GM18951 (cell line): Measurements from ENCODE around the gene RAB35.
"Not testable (repeated sequence)": the region's sequence is repeated elsewhere in the genome, so short reads cannot be mapped to it uniquely, and the experiment has no call there.

Source experiments
- POLR2A ChIP-seq: IDR thresholded peaks from 4 replicates; pipeline ENCODE4 v1.6.1; 2011; ENCODE audit warnings: mild to moderate bottlenecking; ENCODE audit not compliant: insufficient read length, insufficient read depth; ENCODE audit errors: extremely low read depth
- in situ Hi-C: fragments of 300-500 bp; cut with MboI; formaldehyde crosslinking; loops from one replicate; pipeline ENCODE4 v1.12.0; 2022; ENCODE audit warnings: low sequenced_read_pairs, mixed read lengths, inconsistent platforms; ENCODE audit not compliant: unreplicated experiment

The RAB35 gene

GRCh38 chr12:120064054-120064940, 52.3 kb downstream of the RAB35 start:
- in situ Hi-C loops, result no loop called here
- no peak for TF ChIP-seq POLR2A

- in situ Hi-C loops, result no loop called here
- TF ChIP-seq POLR2A, result no peak
Observed at GRCh38 chr12:120062976-120063579, 53.5 kb downstream of the RAB35 start.

GRCh38 chr12:120061575-120062214, 54.9 kb downstream of the RAB35 start:
- in situ Hi-C loops, result no loop called here
- TF ChIP-seq POLR2A, result no peak

GRCh38 chr12:120060717-120061116, 55.8 kb downstream of the RAB35 start:
- no peak for TF ChIP-seq POLR2A
- in situ Hi-C loops, result no loop called here

GRCh38 chr12:120060196-120060595, 56.4 kb downstream of the RAB35 start:
- no peak for TF ChIP-seq POLR2A
- in situ Hi-C loops, result no loop called here

GRCh38 chr12:120056739-120057138, 59.8 kb downstream of the RAB35 start:
- in situ Hi-C loops, result no loop called here
- no peak for TF ChIP-seq POLR2A

- in situ Hi-C loops, result no loop called here
- no peak for TF ChIP-seq POLR2A
Observed at GRCh38 chr12:120055231-120056000, 61.1 kb downstream of the RAB35 start.

GRCh38 chr12:120054293-120054692, 62.3 kb downstream of the RAB35 start:
- TF ChIP-seq POLR2A, result no peak
- in situ Hi-C loops, result no loop called here

GRCh38 chr12:120051535-120051934, 65.0 kb downstream of the RAB35 start:
- no peak for TF ChIP-seq POLR2A
- in situ Hi-C loops, result no loop called here

- TF ChIP-seq POLR2A, result no peak
- in situ Hi-C loops, result no loop called here
Observed at GRCh38 chr12:120049426-120049825, 67.1 kb downstream of the RAB35 start.

GRCh38 chr12:120048263-120048662, 68.3 kb downstream of the RAB35 start:
- in situ Hi-C loops, result no loop called here
- TF ChIP-seq POLR2A, result no peak

- TF ChIP-seq POLR2A, result no peak
- in situ Hi-C loops, result no loop called here
Observed at GRCh38 chr12:120047072-120047471, 69.5 kb downstream of the RAB35 start.

- in situ Hi-C loops, result not testable (repeated sequence)
Observed at GRCh38 chr12:120045367-120045766, 71.2 kb downstream of the RAB35 start.
